Measurements from ENCODE around the gene EN2. TPM values are rescaled to one million over a fixed set of nuclear protein-coding genes. Genes with fewer than 3 reads are reported as not detected.

Gene EN2
- total and polyA plus RNA-seq, 7 experiments from 2014 or later = not detected

- Mint-ChIP-seq H3K9me3 (peaks cover 0 to 1% (median 0%) of the 10 kb centered on the region in 11 donors), H3K4me3 (peak overlapping the region in 6 of 10 donors; percentile 51 to 87 (median 66)), H3K36me3 (peaks cover 0 to 6% (median 0%) of the 10 kb centered on the region in 5 donors), H3K4me1 (peaks cover 13 to 21% (median 17%) of the 10 kb centered on the region in 7 donors), H3K27me3 (peaks cover 27 to 57% (median 43%) of the 10 kb centered on the region in 5 donors), H3K27ac (no peak overlapping the region)
- no peak for DNase-seq
- Histone ChIP-seq H3K36me3 (ENCODE audit: control insufficient read depth in 2 of 3, insufficient read depth in 3 of 3, low read length in 3 of 3) (no peaks in the 10 kb centered on the region), H3K4me1 (ENCODE audit: control insufficient read depth in 2 of 2, insufficient read depth in 2 of 2, low read length in 2 of 2) (peaks cover 0 to 4% of the 10 kb centered on the region in 2 donors), H3K27me3 (ENCODE audit: control insufficient read depth in 2 of 2, insufficient read depth in 2 of 2, low read length in 2 of 2) (no peaks in the 10 kb centered on the region), H3K27ac (ENCODE audit: low read depth, low read length) (no peak overlapping the region), H3K4me3 (ENCODE audit: low read length) (no peak overlapping the region), H3K9me3 (ENCODE audit: control insufficient read depth in 2 of 3, low read length in 3 of 3) (no peaks in the 10 kb centered on the region)
- ChIA-PET CTCF (no interaction called here), POLR2A (no interaction called here)
- intact Hi-C loops (cut with micrococcal nuclease) = no loop called here
- ATAC-seq = no peak
Observed at GRCh38 chr7:155489158-155489840, 31.4 kb downstream of the EN2 start.

- DNase-seq (no peak), ATAC-seq (no peak)
- Histone ChIP-seq H3K4me3 (ENCODE audit: low read length) (peak overlapping the region; percentile 52), H3K27me3 (ENCODE audit: control insufficient read depth in 2 of 2, insufficient read depth in 2 of 2, low read length in 2 of 2) (no peaks in the 10 kb centered on the region), H3K36me3 (ENCODE audit: control insufficient read depth in 2 of 3, insufficient read depth in 3 of 3, low read length in 3 of 3) (no peaks in the 10 kb centered on the region), H3K4me1 (ENCODE audit: control insufficient read depth in 2 of 2, insufficient read depth in 2 of 2, low read length in 2 of 2) (peaks cover 0 to 4% of the 10 kb centered on the region in 2 donors), H3K9me3 (ENCODE audit: control insufficient read depth in 2 of 3, low read length in 3 of 3) (no peaks in the 10 kb centered on the region), H3K27ac (ENCODE audit: low read depth, low read length) (no peak overlapping the region)
- ChIA-PET CTCF (no interaction called here), POLR2A (no interaction called here)
- Mint-ChIP-seq H3K27me3 (peaks cover 27 to 50% (median 43%) of the 10 kb centered on the region in 5 donors), H3K27ac (peak overlapping the region in 1 of 9 donors; percentile 38), H3K36me3 (peaks cover 0 to 6% (median 0%) of the 10 kb centered on the region in 5 donors), H3K4me1 (peaks cover 13 to 21% (median 17%) of the 10 kb centered on the region in 7 donors), H3K4me3 (peak overlapping the region; percentile 64 to 92 (median 85)), H3K9me3 (peaks cover 0 to 1% (median 0%) of the 10 kb centered on the region in 11 donors)
- intact Hi-C loops (cut with micrococcal nuclease) = no loop called here
Observed at GRCh38 chr7:155489862-155490696, 32.1 kb downstream of the EN2 start.

- H3K27me3 ChIP-seq (ENCODE audit: control insufficient read depth in 2 of 2, insufficient read depth in 2 of 2, low read length in 2 of 2) = no peaks in the 10 kb centered on the region
- Mint-ChIP-seq H3K27me3 (peaks cover 26 to 44% (median 40%) of the 10 kb centered on the region in 5 donors), H3K9me3 (peaks cover 0 to 1% (median 0%) of the 10 kb centered on the region in 11 donors), H3K27ac (peak overlapping the region in 5 of 9 donors; percentile 7 to 90 (median 71)), H3K4me1 (peaks cover 13 to 21% (median 17%) of the 10 kb centered on the region in 7 donors), H3K4me3 (peak overlapping the region; percentile 64 to 92 (median 85)), H3K36me3 (peaks cover 0 to 6% (median 0%) of the 10 kb centered on the region in 5 donors)
- H3K36me3 ChIP-seq (ENCODE audit: control insufficient read depth in 2 of 3, insufficient read depth in 3 of 3, low read length in 3 of 3) = no peaks in the 10 kb centered on the region
- CTCF ChIA-PET = no interaction called here
- ATAC-seq (peak; percentile 68), DNase-seq (peak in 1 of 9 donors; percentile 21)
- no peak overlapping the region for H3K27ac ChIP-seq (ENCODE audit: low read depth, low read length)
- POLR2A ChIA-PET = no interaction called here
- intact Hi-C loops (cut with micrococcal nuclease) = no loop called here
- H3K9me3 ChIP-seq (ENCODE audit: control insufficient read depth in 2 of 3, low read length in 3 of 3) = no peaks in the 10 kb centered on the region
- H3K4me1 ChIP-seq (ENCODE audit: control insufficient read depth in 2 of 2, insufficient read depth in 2 of 2, low read length in 2 of 2) = peaks cover 0 to 4% of the 10 kb centered on the region in 2 donors
- H3K4me3 ChIP-seq (ENCODE audit: low read length) = peak overlapping the region; percentile 52
Observed at GRCh38 chr7:155490697-155491628, 33.0 kb downstream of the EN2 start.

- peaks cover 13 to 21% (median 17%) of the 10 kb centered on the region in 7 donors for H3K4me1 Mint-ChIP-seq
- CTCF ChIA-PET = no interaction called here
- peak overlapping the region in 2 of 9 donors; percentile 34 to 42 for H3K27ac Mint-ChIP-seq
- DNase-seq (no peak), ATAC-seq (no peak)
- Histone ChIP-seq H3K4me1 (ENCODE audit: control insufficient read depth in 2 of 2, insufficient read depth in 2 of 2, low read length in 2 of 2) (peaks cover 0 to 4% of the 10 kb centered on the region in 2 donors), H3K4me3 (ENCODE audit: low read length) (no peak overlapping the region), H3K27ac (ENCODE audit: low read depth, low read length) (no peak overlapping the region), H3K36me3 (ENCODE audit: control insufficient read depth in 2 of 3, insufficient read depth in 3 of 3, low read length in 3 of 3) (no peaks in the 10 kb centered on the region), H3K27me3 (ENCODE audit: control insufficient read depth in 2 of 2, insufficient read depth in 2 of 2, low read length in 2 of 2) (no peaks in the 10 kb centered on the region), H3K9me3 (ENCODE audit: control insufficient read depth in 2 of 3, low read length in 3 of 3) (no peaks in the 10 kb centered on the region)
- H3K4me3 Mint-ChIP-seq = peak overlapping the region; percentile 45 to 82 (median 62)
- peaks cover 0 to 6% (median 0%) of the 10 kb centered on the region in 5 donors for H3K36me3 Mint-ChIP-seq
- peaks cover 23 to 44% (median 40%) of the 10 kb centered on the region in 5 donors for H3K27me3 Mint-ChIP-seq
- peaks cover 0 to 1% (median 0%) of the 10 kb centered on the region in 11 donors for H3K9me3 Mint-ChIP-seq
- intact Hi-C loops (cut with micrococcal nuclease) = no loop called here
- POLR2A ChIA-PET = no interaction called here
Observed at GRCh38 chr7:155491812-155492211, 33.9 kb downstream of the EN2 start.

GRCh38 chr7:155493744-155494538 is 36.0 kb downstream of the EN2 start:
- peaks cover 0 to 6% (median 0%) of the 10 kb centered on the region in 5 donors for H3K36me3 Mint-ChIP-seq
- POLR2A ChIA-PET = no interaction called here
- H3K9me3 ChIP-seq (ENCODE audit: control insufficient read depth in 2 of 3, low read length in 3 of 3) = no peaks in the 10 kb centered on the region
- no peak overlapping the region for H3K4me3 ChIP-seq (ENCODE audit: low read length)
- H3K27me3 ChIP-seq (ENCODE audit: control insufficient read depth in 2 of 2, insufficient read depth in 2 of 2, low read length in 2 of 2) = peaks cover 0 to 5% of the 10 kb centered on the region in 2 donors
- peaks cover 0 to 4% of the 10 kb centered on the region in 2 donors for H3K4me1 ChIP-seq (ENCODE audit: control insufficient read depth in 2 of 2, insufficient read depth in 2 of 2, low read length in 2 of 2)
- H3K27me3 Mint-ChIP-seq = peaks cover 24 to 51% (median 39%) of the 10 kb centered on the region in 5 donors
- CTCF ChIA-PET = no interaction called here
- DNase-seq = no peak
- no peaks in the 10 kb centered on the region for H3K36me3 ChIP-seq (ENCODE audit: control insufficient read depth in 2 of 3, insufficient read depth in 3 of 3, low read length in 3 of 3)
- H3K4me3 Mint-ChIP-seq = no peak overlapping the region
- no peak overlapping the region for H3K27ac ChIP-seq (ENCODE audit: low read depth, low read length)
- peaks cover 13 to 20% (median 17%) of the 10 kb centered on the region in 7 donors for H3K4me1 Mint-ChIP-seq
- ATAC-seq = no peak
- H3K9me3 Mint-ChIP-seq = peaks cover 0 to 1% (median 0%) of the 10 kb centered on the region in 11 donors
- intact Hi-C loops (cut with micrococcal nuclease) = no loop called here
- no peak overlapping the region for H3K27ac Mint-ChIP-seq

Data from naive thymus-derived CD4-positive, alpha-beta T cell (primary cell).